Subcutaneous adipose tissue (tissue), 4 donors: ENCODE results near the gene NELL1. TPM values are rescaled to one million over a fixed set of nuclear protein-coding genes. Genes with fewer than 3 reads are reported as not detected.

Experiments
- total RNA-seq, 4 donors: library from RNA; depleted of rRNA; stranded (reverse); fragments of >200 nt; gene quantifications; one replicate each; pipeline ENCODE4 v1.1.0, GENCODE V29; 2016
- TF ChIP-seq, protein P1 (sequence below): fragments of 450-650 bp; IDR thresholded peaks from one replicate; pipeline ENCODE4 v1.5.1; 2016; ENCODE audit warnings: low read depth, mild to moderate bottlenecking, control low read depth, antibody characterized with exemption, moderate library complexity

NELL1 gene
- total RNA-seq, 4 donors from 2014 or later, result not detected

DNA sequence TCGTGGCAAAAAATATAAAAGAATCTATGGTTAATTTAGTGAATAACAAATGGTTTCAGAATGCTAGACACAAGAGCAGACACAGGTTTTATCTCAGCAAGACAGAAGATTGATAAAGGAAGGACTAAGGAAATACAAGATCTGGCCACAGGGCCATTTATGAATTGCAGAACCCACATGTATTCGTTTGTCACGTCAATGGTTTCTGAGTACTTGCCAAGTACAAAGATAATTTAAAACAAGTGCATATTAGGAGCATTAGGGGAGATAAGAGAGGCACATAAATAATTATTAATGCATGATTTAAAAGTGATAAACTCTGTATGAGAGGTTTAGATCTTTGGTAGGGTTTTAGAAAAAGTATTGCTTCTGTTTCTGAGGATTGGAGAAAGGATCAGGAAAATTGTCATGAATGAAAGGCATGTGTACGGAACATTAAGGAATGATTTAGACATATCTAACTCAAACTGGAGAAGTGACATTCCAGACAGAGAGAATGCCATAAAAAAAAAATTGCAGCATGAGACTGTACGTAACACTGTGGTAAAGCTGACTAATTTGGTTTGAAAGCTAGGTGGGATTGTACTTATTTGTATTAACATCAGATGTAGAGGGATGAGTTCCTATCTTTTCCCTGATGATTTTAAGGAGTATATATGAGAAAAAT lies 727.1 kb downstream of the NELL1 start:
- TF ChIP-seq, protein P1, sequence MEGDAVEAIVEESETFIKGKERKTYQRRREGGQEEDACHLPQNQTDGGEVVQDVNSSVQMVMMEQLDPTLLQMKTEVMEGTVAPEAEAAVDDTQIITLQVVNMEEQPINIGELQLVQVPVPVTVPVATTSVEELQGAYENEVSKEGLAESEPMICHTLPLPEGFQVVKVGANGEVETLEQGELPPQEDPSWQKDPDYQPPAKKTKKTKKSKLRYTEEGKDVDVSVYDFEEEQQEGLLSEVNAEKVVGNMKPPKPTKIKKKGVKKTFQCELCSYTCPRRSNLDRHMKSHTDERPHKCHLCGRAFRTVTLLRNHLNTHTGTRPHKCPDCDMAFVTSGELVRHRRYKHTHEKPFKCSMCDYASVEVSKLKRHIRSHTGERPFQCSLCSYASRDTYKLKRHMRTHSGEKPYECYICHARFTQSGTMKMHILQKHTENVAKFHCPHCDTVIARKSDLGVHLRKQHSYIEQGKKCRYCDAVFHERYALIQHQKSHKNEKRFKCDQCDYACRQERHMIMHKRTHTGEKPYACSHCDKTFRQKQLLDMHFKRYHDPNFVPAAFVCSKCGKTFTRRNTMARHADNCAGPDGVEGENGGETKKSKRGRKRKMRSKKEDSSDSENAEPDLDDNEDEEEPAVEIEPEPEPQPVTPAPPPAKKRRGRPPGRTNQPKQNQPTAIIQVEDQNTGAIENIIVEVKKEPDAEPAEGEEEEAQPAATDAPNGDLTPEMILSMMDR, result no peak

DNA sequence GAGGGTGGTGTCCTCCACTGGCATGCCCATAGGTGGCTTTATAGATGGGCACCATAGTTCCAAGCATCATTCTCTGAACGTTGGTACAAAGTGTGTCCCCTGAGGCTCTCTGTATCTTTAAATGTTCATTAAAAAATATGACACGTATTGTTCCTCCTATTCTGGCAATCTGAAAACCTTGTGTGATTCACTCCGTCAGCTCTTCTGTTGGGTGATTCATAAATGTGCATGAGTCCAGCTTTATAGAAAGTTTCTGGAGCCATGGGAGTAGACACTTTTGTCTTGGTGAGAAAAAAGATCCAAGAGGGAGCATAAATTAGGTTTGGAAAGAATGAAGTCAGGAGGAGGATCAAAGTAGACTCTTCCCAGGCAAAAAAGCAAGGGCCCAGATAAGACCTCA lies 728.8 kb downstream of the NELL1 start:
- TF ChIP-seq, protein P1, result no peak

DNA sequence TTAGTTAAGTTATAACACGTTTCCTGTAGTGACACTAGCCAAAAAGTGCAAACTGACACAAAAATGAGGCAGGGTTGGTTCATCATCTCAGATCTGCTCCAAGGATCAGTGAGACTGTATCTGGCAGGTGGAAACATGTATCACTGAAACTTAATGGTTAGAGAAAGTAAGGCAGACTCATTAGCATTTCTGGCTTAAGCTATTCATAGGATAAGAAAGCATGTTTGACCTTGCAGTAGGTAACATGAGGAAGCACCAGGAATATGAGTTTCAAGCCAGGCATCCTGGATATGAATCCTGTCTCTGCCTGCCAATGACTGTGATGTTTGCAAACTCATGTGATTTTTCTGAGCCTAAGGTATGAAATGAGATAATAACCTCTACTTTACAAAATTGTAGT lies 732.1 kb downstream of the NELL1 start:
- TF ChIP-seq, protein P1, result no peak

DNA sequence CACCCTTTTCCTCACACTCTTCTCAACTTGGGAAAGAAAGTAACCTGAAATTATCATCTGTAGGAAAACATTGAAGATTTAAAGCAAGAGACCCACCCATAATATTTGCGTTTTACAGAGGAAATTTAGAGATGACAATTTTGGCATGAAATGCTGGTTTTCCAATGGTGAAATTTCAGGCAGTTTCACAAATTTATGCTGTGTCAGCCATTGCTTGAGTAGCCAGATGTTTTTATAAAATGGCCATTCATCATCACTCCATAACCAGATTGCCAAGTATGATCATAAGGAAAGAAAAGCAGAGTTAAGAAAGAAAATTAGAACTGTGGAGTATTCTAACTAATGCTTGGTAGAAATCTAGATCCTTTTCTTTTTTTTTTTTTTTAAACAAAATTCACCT lies 732.9 kb downstream of the NELL1 start:
- TF ChIP-seq, protein P1, result no peak

DNA sequence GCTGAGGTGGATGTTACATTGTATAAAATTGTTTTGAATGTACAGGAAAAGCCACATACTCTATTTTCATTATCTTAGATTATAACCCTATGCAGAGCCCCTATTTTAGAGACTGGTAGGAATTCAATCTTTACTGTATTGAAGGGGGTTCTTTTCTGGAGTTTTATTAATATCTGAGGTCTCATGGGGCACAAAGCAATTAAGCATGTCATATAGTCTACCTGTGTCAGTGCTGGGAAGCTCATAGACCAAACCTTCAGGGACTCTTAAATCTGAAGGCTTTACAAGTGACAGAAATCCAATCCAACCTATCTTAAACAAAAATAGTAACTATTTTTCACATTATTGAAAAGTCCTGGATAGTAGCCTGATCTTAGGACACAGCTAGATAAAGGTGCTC lies 733.7 kb downstream of the NELL1 start:
- TF ChIP-seq, protein P1, result no peak

DNA sequence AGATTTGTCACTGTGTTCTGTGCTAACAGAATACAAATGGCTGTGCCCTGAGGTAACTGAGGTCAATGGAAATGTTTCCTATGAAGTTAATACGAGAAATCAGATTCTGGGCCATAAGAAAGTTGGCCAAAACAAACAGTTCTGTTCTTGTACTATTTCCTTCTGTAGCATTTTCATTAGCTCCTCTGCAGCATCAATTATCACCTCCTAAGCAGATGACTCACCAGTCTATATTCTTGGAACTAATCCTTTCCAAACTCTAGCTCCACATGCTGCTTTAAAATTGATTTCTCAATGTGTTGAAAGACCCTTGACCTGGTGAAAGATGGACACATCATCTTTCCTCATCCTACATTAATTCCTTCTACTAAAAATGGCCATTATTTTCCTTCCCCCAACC lies 736.0 kb downstream of the NELL1 start:
- TF ChIP-seq, protein P1, result no peak

DNA sequence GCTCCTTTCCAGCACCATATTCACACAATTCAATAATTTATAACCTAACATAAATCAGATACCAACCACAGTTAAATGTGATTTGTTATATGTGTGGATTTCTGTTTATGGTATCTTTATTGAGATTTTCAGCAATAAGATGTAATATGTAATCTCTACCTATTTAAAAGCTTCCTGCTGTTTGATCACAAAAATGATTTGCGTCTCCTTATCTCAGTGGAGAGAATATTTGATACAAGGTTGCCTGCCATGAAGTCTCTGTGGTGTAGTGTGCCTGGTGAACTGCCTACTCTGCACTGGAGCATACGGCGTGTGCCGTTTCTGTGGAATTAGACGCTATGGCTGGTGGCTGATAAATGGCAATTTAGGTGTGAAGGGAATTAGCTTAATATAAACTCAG lies 741.1 kb downstream of the NELL1 start:
- TF ChIP-seq, protein P1, result no peak
